Measurements from ENCODE around the gene ACOX1. TPM values are rescaled to one million over a fixed set of nuclear protein-coding genes. Genes with fewer than 3 reads are reported as not detected.

Gene ACOX1
- total RNA-seq, 2 experiments from 2014 or later, result 30.3 to 32.2 TPM

DNA sequence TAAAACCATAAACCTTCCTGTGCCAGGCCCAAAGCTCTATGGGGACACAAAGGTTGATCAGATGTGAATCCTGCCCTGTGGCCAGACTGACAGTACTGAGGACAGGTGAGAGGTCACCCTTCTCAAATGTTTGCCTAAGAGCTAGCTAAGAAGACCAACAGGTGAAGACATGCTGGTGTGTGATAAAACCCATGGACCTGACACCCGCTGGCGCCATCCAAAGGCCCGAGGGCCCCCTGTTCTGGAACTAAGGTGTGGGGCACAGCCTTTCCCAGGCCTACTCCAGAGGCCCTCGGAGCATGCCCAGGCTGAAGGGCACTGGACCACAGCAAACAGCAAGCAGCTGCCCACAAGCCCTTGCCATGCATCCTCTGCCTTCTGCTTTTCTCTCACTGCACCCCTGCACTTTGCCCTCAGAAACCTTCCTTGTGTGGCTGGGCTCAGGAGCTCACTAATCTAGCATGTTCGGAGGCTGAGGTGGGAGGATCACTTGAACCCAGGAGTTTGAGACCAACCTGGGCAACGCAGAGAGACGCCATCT is 16.5 kb upstream of the ACOX1 start:
- H3K27me3 Mint-ChIP-seq (ENCODE audit: low read depth), result no peaks in the 10 kb centered on the region
- H3K9me3 Mint-ChIP-seq (ENCODE audit: insufficient read depth), result no peaks in the 10 kb centered on the region
- DNase-seq, result no peak
- no peak for ATAC-seq
- peaks cover 8% of the 10 kb centered on the region for H3K36me3 Mint-ChIP-seq (ENCODE audit: low read depth)
- ChIA-PET POLR2A (interaction anchor here (0.7 to 0.8 kb wide), 2 partner anchors 10 to 14 kb away, joined by 3 read pairs; no protein-coding TSS in a partner anchor), CTCF (interaction anchor here (2.6 to 11.4 kb wide), 2 partner anchors 10 to 17 kb away, joined by 17 to 122 read pairs; no protein-coding TSS in a partner anchor)
- H3K4me1 Mint-ChIP-seq (ENCODE audit: low read depth), result peaks cover 19% of the 10 kb centered on the region
- no peak overlapping the region for H3K27ac Mint-ChIP-seq
- no peak overlapping the region for H3K4me3 Mint-ChIP-seq

- Mint-ChIP-seq H3K27ac (no peak overlapping the region), H3K27me3 (ENCODE audit: low read depth) (no peaks in the 10 kb centered on the region), H3K4me1 (ENCODE audit: low read depth) (peaks cover 19% of the 10 kb centered on the region), H3K4me3 (no peak overlapping the region), H3K9me3 (ENCODE audit: insufficient read depth) (no peaks in the 10 kb centered on the region), H3K36me3 (ENCODE audit: low read depth) (peaks cover 8% of the 10 kb centered on the region)
- ATAC-seq (no peak), DNase-seq (no peak)
- ChIA-PET POLR2A (interaction anchor here (0.8 kb wide), 1 partner anchor 9 kb away, joined by 3 read pairs; no protein-coding TSS in a partner anchor), CTCF (interaction anchor here (2.6 to 11.4 kb wide), 2 partner anchors 10 to 18 kb away, joined by 17 to 122 read pairs; no protein-coding TSS in a partner anchor)
Measured at GRCh38 chr17:75994802-75995370, 15.9 kb upstream of the ACOX1 start.

- no peak overlapping the region for H3K4me3 Mint-ChIP-seq
- DNase-seq, result no peak
- CTCF ChIA-PET, result interaction anchor here (1.8 kb wide), 1 partner anchor 9 kb away, joined by 4 read pairs; the partner anchor contains the start of gene CDK3
- POLR2A ChIA-PET, result no interaction called here
- H3K4me1 Mint-ChIP-seq (ENCODE audit: low read depth), result peaks cover 6% of the 10 kb centered on the region
- H3K27me3 Mint-ChIP-seq (ENCODE audit: low read depth), result no peaks in the 10 kb centered on the region
- H3K36me3 Mint-ChIP-seq (ENCODE audit: low read depth), result peaks cover 12% of the 10 kb centered on the region
- H3K9me3 Mint-ChIP-seq (ENCODE audit: insufficient read depth), result no peaks in the 10 kb centered on the region
- no peak for ATAC-seq
- H3K27ac Mint-ChIP-seq, result no peak overlapping the region
Measured at GRCh38 chr17:75991396-75991795, 12.4 kb upstream of the ACOX1 start.

GRCh38 chr17:75987041-75987440 is 8.1 kb upstream of the ACOX1 start:
- POLR2A ChIA-PET, result no interaction called here
- Mint-ChIP-seq H3K27ac (no peak overlapping the region), H3K4me1 (ENCODE audit: low read depth) (no peaks in the 10 kb centered on the region), H3K36me3 (ENCODE audit: low read depth) (peaks cover 8% of the 10 kb centered on the region), H3K9me3 (ENCODE audit: insufficient read depth) (no peaks in the 10 kb centered on the region), H3K4me3 (no peak overlapping the region), H3K27me3 (ENCODE audit: low read depth) (no peaks in the 10 kb centered on the region)
- ATAC-seq (no peak), DNase-seq (no peak)
- CTCF ChIA-PET, result interaction anchor here (1.3 kb wide), 1 partner anchor 13 kb away, joined by 4 read pairs; no protein-coding TSS in a partner anchor

DNA sequence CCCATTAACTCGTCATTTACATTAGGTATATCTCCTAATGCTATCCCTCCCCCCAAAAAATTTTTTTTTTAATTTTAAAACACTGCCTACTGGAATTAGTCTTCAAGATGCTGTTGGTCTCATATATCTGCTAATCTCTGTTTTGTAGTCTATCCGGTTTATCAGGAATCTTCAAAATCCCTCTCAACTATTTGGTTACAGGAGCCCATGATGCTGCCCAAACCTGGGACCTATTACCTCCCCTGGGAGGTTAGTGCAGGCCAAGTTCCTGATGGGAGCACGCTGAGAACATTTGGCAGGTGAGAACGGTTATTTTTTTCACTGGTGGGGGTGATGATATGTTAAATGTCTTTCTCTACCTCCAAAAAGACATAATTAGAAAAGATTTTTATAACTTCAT is 7.0 kb upstream of the ACOX1 start:
- Mint-ChIP-seq H3K4me3 (no peak overlapping the region), H3K9me3 (ENCODE audit: insufficient read depth) (no peaks in the 10 kb centered on the region), H3K4me1 (ENCODE audit: low read depth) (peaks cover 4% of the 10 kb centered on the region), H3K27ac (no peak overlapping the region), H3K36me3 (ENCODE audit: low read depth) (peaks cover 4% of the 10 kb centered on the region), H3K27me3 (ENCODE audit: low read depth) (no peaks in the 10 kb centered on the region)
- DNase-seq, result no peak
- CTCF ChIA-PET, result no interaction called here
- POLR2A ChIA-PET, result interaction anchor here (1.2 kb wide), 1 partner anchor 9 kb away, joined by 3 read pairs; no protein-coding TSS in a partner anchor
- ATAC-seq, result no peak

DNA sequence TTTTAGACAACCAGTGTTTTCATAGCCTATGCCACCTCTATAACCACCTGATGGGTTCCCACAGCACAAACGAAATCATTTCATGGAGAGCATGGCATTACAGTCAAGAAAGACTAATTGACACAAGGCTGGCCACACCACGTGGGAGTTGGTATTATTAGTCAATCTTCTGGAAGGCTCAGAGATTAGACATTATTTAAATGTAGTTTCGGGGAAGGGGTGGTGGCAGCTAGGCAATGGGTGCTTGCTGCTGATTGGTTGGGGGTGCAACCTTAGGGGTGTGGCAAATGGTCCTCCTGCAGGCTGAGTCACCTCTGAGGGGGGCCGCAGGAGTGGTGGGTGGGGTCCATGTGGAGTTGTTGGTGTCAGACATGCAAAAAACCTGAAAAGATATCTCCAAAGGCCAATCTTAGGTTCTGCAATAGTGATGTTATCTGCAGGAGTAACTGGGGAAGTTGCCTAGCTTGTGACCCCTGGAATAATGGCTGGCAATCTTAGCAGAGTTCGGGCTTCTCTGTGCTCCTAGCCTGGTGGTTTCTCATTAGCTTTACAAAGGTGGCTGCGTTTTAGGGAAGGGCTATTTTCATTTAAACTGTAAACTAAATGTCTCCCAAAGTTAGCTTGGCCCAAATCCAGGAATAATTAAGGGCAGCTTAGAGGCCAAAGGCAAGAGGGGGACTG is 4.7 kb upstream of the ACOX1 start:
- H3K4me1 Mint-ChIP-seq (ENCODE audit: low read depth), result peaks cover 17% of the 10 kb centered on the region
- H3K9me3 Mint-ChIP-seq (ENCODE audit: insufficient read depth), result no peaks in the 10 kb centered on the region
- POLR2A ChIA-PET, result no interaction called here
- ATAC-seq (no peak), DNase-seq (no peak)
- no peak overlapping the region for H3K4me3 Mint-ChIP-seq
- H3K36me3 Mint-ChIP-seq (ENCODE audit: low read depth), result peaks cover 11% of the 10 kb centered on the region
- H3K27me3 Mint-ChIP-seq (ENCODE audit: low read depth), result no peaks in the 10 kb centered on the region
- H3K27ac Mint-ChIP-seq, result no peak overlapping the region
- CTCF ChIA-PET, result interaction anchor here (1.3 to 2.4 kb wide), 2 partner anchors 17 to 106 kb away, joined by 4 to 13 read pairs; partner anchors contain the start of gene CDK3

DNA sequence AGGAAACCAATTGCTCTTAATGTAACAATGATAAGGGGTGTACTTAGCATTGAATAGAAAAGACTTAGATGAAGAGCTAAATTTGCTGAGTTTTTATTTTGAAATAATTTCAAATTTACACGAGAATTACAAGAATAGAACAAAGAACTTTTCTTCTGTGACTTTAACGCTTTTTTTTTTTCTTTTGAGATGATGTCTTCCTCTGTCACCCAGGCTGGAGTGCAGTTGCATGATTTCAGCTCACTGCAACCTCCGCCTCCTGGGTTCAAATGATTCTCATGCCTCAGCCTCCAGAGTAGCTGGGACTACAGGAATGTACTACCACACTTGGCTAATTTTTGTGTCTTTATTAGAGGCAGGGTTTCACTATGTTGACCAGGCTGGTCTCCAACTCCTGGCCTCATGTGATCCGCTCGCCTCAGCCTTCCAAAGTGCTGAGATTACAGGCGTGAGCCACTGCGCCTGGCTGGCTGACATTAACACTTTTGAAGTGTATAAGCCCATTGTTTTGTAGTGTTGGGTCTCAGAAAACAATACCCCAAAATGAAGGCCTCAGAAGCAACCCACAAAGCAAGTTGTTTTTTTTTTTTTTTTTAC is 2.2 kb upstream of the ACOX1 start:
- Mint-ChIP-seq H3K27ac (peak overlapping the region; percentile 100), H3K9me3 (ENCODE audit: insufficient read depth) (no peaks in the 10 kb centered on the region), H3K27me3 (ENCODE audit: low read depth) (no peaks in the 10 kb centered on the region), H3K36me3 (ENCODE audit: low read depth) (peaks cover 17% of the 10 kb centered on the region), H3K4me1 (ENCODE audit: low read depth) (peaks cover 34% of the 10 kb centered on the region), H3K4me3 (peak overlapping the region; percentile 99)
- ChIA-PET POLR2A (interaction anchor here (0.7 kb wide), 1 partner anchor 15 kb away, joined by 3 read pairs; no protein-coding TSS in a partner anchor), CTCF (interaction anchor here (0.6 to 1.9 kb wide), 7 partner anchors 8 to 105 kb away, joined by 3 to 10 read pairs (median 3); partner anchors contain the start of gene CDK3)
- DNase-seq (no peak), ATAC-seq (no peak)

DNA sequence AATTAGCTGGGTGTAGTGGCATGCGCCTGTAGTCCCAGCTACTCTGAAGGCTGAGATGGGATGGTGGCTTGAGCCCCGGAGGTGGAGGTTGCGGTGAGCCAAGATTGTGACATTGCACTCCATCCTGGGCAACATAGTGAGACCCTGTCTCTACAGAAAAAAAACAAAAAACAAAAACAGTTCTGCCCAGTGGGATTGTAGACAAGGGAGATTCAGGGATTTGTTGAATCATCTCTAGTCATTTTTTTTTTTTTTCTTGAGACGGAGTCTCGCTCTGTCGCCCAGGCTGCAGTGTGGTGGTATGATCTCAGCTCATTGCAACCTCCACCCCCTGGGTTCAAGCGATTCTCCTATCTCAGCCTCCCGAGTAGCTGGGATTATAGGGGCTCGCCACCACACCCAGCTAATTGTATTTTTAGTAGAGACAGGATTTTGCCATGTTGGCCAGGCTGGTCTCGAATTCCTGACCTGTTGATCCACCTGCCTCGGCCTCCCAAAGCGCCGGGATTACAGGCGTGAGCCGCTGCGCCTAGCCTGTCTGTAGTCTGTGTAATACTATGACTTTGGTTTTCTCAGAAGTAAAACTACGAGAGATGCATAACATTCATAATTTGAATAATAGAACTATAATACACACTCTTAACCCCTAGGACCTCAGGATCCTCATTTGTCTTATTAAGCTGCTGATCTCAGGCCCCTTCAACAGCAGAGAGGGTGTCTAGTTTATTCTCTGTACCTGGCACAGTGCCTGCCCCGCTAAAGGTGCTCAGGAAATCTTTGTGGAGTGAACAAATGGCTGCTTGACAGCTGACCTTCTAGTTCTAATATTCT is 1.4 kb upstream of the ACOX1 start:
- no peaks in the 10 kb centered on the region for H3K9me3 Mint-ChIP-seq (ENCODE audit: insufficient read depth)
- H3K36me3 Mint-ChIP-seq (ENCODE audit: low read depth), result peaks cover 19% of the 10 kb centered on the region
- ChIA-PET CTCF (interaction anchor here (0.6 to 1.9 kb wide), 9 partner anchors 9 to 336 kb away, joined by 3 to 10 read pairs (median 3); partner anchors contain the start of gene CDK3), POLR2A (interaction anchor here (0.6 to 0.7 kb wide), 4 partner anchors 16 to 390 kb away, joined by 3 to 4 read pairs (median 3); partner anchors contain the start of gene UNK)
- H3K27ac Mint-ChIP-seq, result peak overlapping the region; percentile 100
- DNase-seq, result no peak
- no peak for ATAC-seq
- H3K4me3 Mint-ChIP-seq, result peak overlapping the region; percentile 99
- H3K27me3 Mint-ChIP-seq (ENCODE audit: low read depth), result no peaks in the 10 kb centered on the region
- peaks cover 40% of the 10 kb centered on the region for H3K4me1 Mint-ChIP-seq (ENCODE audit: low read depth)

- Mint-ChIP-seq H3K36me3 (ENCODE audit: low read depth) (peaks cover 19% of the 10 kb centered on the region), H3K27me3 (ENCODE audit: low read depth) (no peaks in the 10 kb centered on the region), H3K9me3 (ENCODE audit: insufficient read depth) (no peaks in the 10 kb centered on the region), H3K4me1 (ENCODE audit: low read depth) (peaks cover 40% of the 10 kb centered on the region), H3K4me3 (peak overlapping the region; percentile 99), H3K27ac (peak overlapping the region; percentile 100)
- ATAC-seq, result peak; percentile 47
- ChIA-PET CTCF (interaction anchor here (1.0 to 1.9 kb wide), 4 partner anchors 9 to 337 kb away, joined by 3 to 10 read pairs (median 3); partner anchors contain the start of gene CDK3), POLR2A (interaction anchor here (0.6 to 0.7 kb wide), 3 partner anchors 15 to 195 kb away, joined by 3 to 4 read pairs (median 3); partner anchors contain the start of gene UNK)
- no peak for DNase-seq
Measured at GRCh38 chr17:75979705-75980187, 780 bp upstream of the ACOX1 start.

- Mint-ChIP-seq H3K4me3 (no peak overlapping the region), H3K27me3 (ENCODE audit: low read depth) (no peaks in the 10 kb centered on the region), H3K9me3 (ENCODE audit: insufficient read depth) (no peaks in the 10 kb centered on the region), H3K27ac (no peak overlapping the region), H3K36me3 (ENCODE audit: low read depth) (peaks cover 32% of the 10 kb centered on the region), H3K4me1 (ENCODE audit: low read depth) (peaks cover 44% of the 10 kb centered on the region)
- no peak for DNase-seq
- no peak for ATAC-seq
- POLR2A ChIA-PET, result interaction anchor here (0.6 kb wide), 1 partner anchor 354 kb away, joined by 3 read pairs; no protein-coding TSS in a partner anchor
- CTCF ChIA-PET, result interaction anchor here (1.0 kb wide), 1 partner anchor 11 kb away, joined by 3 read pairs; no protein-coding TSS in a partner anchor
Measured at GRCh38 chr17:75976175-75976848, 2.7 kb downstream of the ACOX1 start.
